Kidney (tissue), 22 donors: ENCODE data around the gene ANGPTL8. TPM values are rescaled to one million over a fixed set of nuclear protein-coding genes. Genes with fewer than 3 reads are reported as not detected.

ENCODE experiments used
- DNase-seq, 5 donors: peaks; one replicate each; pipeline ENCODE4 v3.0.0-alpha.2; 2013 to 2020
- FAIRE-seq: peaks from 2 replicates; lab custom pipeline; 2012; peaks lifted over from hg19 to GRCh38; lab: Jason Lieb, UNC
- H3K27ac ChIP-seq, 2 donors: one replicate each; pipeline ENCODE4 v1.7.0; 2013; ENCODE audit warnings: low read depth in 2 of 2, low read length in 2 of 2, inconsistent platforms in 1 of 2
- H3K27me3 ChIP-seq: one replicate; pipeline ENCODE4 v1.7.1; 2013; ENCODE audit warnings: low read length, inconsistent platforms; ENCODE audit not compliant: control insufficient read depth, insufficient read depth
- H3K36me3 ChIP-seq, 3 donors: one replicate each; pipeline versions ENCODE4 v1.7.0 to v1.7.1; 2013; ENCODE audit warnings: low read length in 3 of 3, control low read depth in 1 of 3, inconsistent platforms in 1 of 3; ENCODE audit not compliant: insufficient read depth in 3 of 3, control insufficient read depth in 2 of 3
- H3K4me1 ChIP-seq, 3 donors: one replicate each; pipeline versions ENCODE4 v1.7.0 to v1.7.1; 2013; ENCODE audit warnings: low read length in 3 of 3, inconsistent platforms in 1 of 3, low read depth in 1 of 3; ENCODE audit not compliant: control insufficient read depth in 2 of 3, insufficient read depth in 2 of 3
- H3K4me3 ChIP-seq, 3 donors: one replicate each; pipeline versions ENCODE4 v1.7.0 to v1.8.1; 2013; ENCODE audit warnings: low read length in 3 of 3, control low read depth in 1 of 3, inconsistent platforms in 1 of 3
- H3K9ac ChIP-seq, 3 donors: one replicate each; pipeline versions ENCODE4 v1.7.0 to v1.7.1; 2013; ENCODE audit warnings: low read length in 3 of 3, control low read depth in 1 of 3, inconsistent platforms in 1 of 3
- H3K9me3 ChIP-seq, 3 donors: one replicate each; pipeline versions ENCODE4 v1.7.0 to v1.7.1; 2013; ENCODE audit warnings: low read length in 3 of 3, control low read depth in 1 of 3, inconsistent platforms in 1 of 3; ENCODE audit not compliant: control insufficient read depth in 2 of 3, insufficient read depth in 1 of 3
- intact Hi-C: fragments of 100-400 bp; cut with DNase I; formaldehyde crosslinking; loops from one replicate; pipeline ENCODE4 v1.11.1; 2022
- long read RNA-seq, 10 donors: library from polyadenylated mRNA in 1 of 10; unstranded in 1 of 10; transcript quantifications; one replicate each; pipeline ENCODE4 v2.0.0 and lab custom pipeline, GENCODE V29; 2021 to 2026
- polyA plus RNA-seq: library from polyadenylated mRNA; stranded (reverse); fragments of 350-450 nt; fragmentation: Illumina TruSeq; extraction: RNeasy Lipid Tissue Mini Kit (QIAGEN cat#74804); gene quantifications from one replicate; pipeline ENCODE4 v1.2.3, GENCODE V29; 2014; ENCODE audit warnings: low read depth, low replicate concordance; ENCODE audit not compliant: insufficient read depth
- total RNA-seq: library from RNA; stranded (reverse); fragmentation: NEBNext Ultra II Directional; extraction: Animal tissue kit (Norgen Biotek cat#: 25700); gene quantifications from one replicate; pipeline ENCODE4 v1.2.1, GENCODE V29; 2021
- TF ChIP-seq, protein P1 (sequence below): IDR thresholded peaks from 3 replicates; pipeline ENCODE4 v1.5.1; 2012; ENCODE audit warnings: mild to moderate bottlenecking, moderate library complexity, borderline replicate concordance; ENCODE audit not compliant: insufficient read depth; ENCODE audit errors: extremely low read depth
- donor health status: control.
- donor health status: control.
- donor health status: control.
- donor health status: control.
- donor health status: control.
- donor health status: DM: yes; HTN: yes; CAD: no.
- donor health status: Normal renal cell carcinoma (clear cell type).

ANGPTL8 gene
- total RNA-seq, result 1.9 TPM
- 1.3 TPM for polyA plus RNA-seq
- long read RNA-seq, donor 1, result 0 reads
- long read RNA-seq, donor 2, result 0 reads
- long read RNA-seq, donor 3, result 0 reads
- long read RNA-seq, donor 4, result 0 reads
- long read RNA-seq, donor 5, result 0 reads
- long read RNA-seq, donor 6, result 0 reads
- long read RNA-seq, donor 7, partial matches to known transcripts, result 0 of 4 reads
- long read RNA-seq, donor 7, other reads (novel, unspliced or antisense), result 4 of 4 reads
- long read RNA-seq, donor 8, result 0 reads
- long read RNA-seq, donor 9, result 0 reads
- long read RNA-seq, donor 10, result 0 reads

- no peaks in the 10 kb centered on the region for H3K27me3 ChIP-seq
- H3K4me3 ChIP-seq, result no peak within 1 kb of the TSS
- H3K9ac ChIP-seq, result no peak within 1 kb of the TSS
- DNase-seq, result no peak
- TF ChIP-seq, protein P1, sequence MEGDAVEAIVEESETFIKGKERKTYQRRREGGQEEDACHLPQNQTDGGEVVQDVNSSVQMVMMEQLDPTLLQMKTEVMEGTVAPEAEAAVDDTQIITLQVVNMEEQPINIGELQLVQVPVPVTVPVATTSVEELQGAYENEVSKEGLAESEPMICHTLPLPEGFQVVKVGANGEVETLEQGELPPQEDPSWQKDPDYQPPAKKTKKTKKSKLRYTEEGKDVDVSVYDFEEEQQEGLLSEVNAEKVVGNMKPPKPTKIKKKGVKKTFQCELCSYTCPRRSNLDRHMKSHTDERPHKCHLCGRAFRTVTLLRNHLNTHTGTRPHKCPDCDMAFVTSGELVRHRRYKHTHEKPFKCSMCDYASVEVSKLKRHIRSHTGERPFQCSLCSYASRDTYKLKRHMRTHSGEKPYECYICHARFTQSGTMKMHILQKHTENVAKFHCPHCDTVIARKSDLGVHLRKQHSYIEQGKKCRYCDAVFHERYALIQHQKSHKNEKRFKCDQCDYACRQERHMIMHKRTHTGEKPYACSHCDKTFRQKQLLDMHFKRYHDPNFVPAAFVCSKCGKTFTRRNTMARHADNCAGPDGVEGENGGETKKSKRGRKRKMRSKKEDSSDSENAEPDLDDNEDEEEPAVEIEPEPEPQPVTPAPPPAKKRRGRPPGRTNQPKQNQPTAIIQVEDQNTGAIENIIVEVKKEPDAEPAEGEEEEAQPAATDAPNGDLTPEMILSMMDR, result no peak
- peaks cover 0 to 3% (median 0%) of the 10 kb centered on the region in 3 donors for H3K4me1 ChIP-seq
- no peaks in the 10 kb centered on the region for H3K9me3 ChIP-seq
- intact Hi-C loops, result no loop called here
- no peak within 1 kb of the TSS for H3K27ac ChIP-seq
- peaks cover 0 to 11% (median 5%) of the 10 kb centered on the region in 3 donors for H3K36me3 ChIP-seq
- FAIRE-seq, result no peak
Observed at GRCh38 chr19:11239377-11240000, at the start of gene ANGPTL8. TSS of gene ANGPTL8 (plus strand) at chr19:11239619. CDS start at chr19:11239638, 19 bp downstream.

DNA sequence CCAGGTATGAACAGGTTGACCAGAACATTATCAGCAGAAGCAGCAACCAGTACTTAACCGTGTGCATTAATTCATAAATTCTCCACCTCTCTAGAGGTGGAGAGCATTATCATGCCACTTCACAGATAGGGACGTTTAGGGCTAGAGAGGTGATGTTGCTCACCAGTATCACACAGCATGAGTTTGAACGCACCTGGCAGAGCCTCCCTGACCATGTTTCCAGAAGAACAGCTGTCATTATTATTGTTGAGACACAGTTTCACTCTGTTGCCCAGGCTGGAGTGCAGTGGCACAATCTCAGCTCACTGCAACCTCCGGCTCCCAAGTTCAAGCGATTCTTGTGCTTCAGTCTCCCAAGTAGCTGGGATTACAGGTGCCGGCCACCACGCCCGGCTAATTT is 48.9 kb upstream of the ANGPTL8 start:
- Histone ChIP-seq H3K9me3 (no peaks in the 10 kb centered on the region), H3K27ac (no peak overlapping the region), H3K36me3 (peaks cover 1 to 10% (median 8%) of the 10 kb centered on the region in 3 donors), H3K4me3 (no peak overlapping the region), H3K4me1 (peaks cover under 1 to 13% (median 3%) of the 10 kb centered on the region in 3 donors), H3K9ac (no peak overlapping the region), H3K27me3 (no peaks in the 10 kb centered on the region)
- DNase-seq (no peak), FAIRE-seq (no peak)
- intact Hi-C loops, result no loop called here
- TF ChIP-seq, protein P1, result no peak

- FAIRE-seq (no peak), DNase-seq (peak in 1 of 5 donors; percentile 91)
- TF ChIP-seq, protein P1, result no peak
- Histone ChIP-seq H3K9me3 (no peaks in the 10 kb centered on the region), H3K36me3 (peaks cover 2 to 10% (median 8%) of the 10 kb centered on the region in 3 donors), H3K27ac (no peak overlapping the region), H3K4me1 (peaks cover 2 to 16% (median 3%) of the 10 kb centered on the region in 3 donors), H3K9ac (no peak overlapping the region), H3K27me3 (no peaks in the 10 kb centered on the region), H3K4me3 (no peak overlapping the region)
- intact Hi-C loops, result no loop called here
Observed at GRCh38 chr19:11191273-11191755, 48.1 kb upstream of the ANGPTL8 start.
